OCI-LY7 (cell line): ENCODE data around the gene APLP2. TPM values are rescaled to one million over a fixed set of nuclear protein-coding genes. Genes with fewer than 3 reads are reported as not detected.

Experiments
- BruUV-seq: library from RNA; stranded (reverse); fragments of 400-500 nt; replicated peaks from 2 replicates; lab custom pipeline; 2021; lab: Mats Ljungman, UMichigan
- CTCF ChIA-PET: fragments of 300-600 bp; sonication (Branson Sonifier 250); formaldehyde crosslinking; loops from one replicate; lab custom pipeline; 2022; ENCODE audit warnings: antibody characterized with exemption; ENCODE audit not compliant: unreplicated experiment; lab: Charles Lee
- POLR2A ChIA-PET: fragments of 300-600 bp; sonication (Branson Sonifier 250); formaldehyde crosslinking; loops from one replicate; lab custom pipeline; 2022; ENCODE audit warnings: antibody characterized with exemption; lab: Charles Lee
- DNase-seq: peaks from one replicate; pipeline ENCODE4 v3.0.0-alpha.2; 2015; ENCODE audit warnings: low spot score
- H2AFZ ChIP-seq: fragments of 200-600 bp; sonication (generic), shearing (Covaris generic); 2 replicates; pipeline ENCODE4 v1.6.1; 2014; ENCODE audit warnings: mild to moderate bottlenecking, antibody characterized with exemption, low read length, moderate library complexity
- H3K27ac ChIP-seq: fragments of 200-600 bp; sonication (generic); 2 replicates; pipeline ENCODE4 v1.5.1; 2014; ENCODE audit warnings: mixed run types, low read depth, mild to moderate bottlenecking, moderate library complexity, low read length, inconsistent platforms; ENCODE audit not compliant: poor library complexity, severe bottlenecking
- H3K36me3 ChIP-seq: fragments of 200-600 bp; sonication (generic); 2 replicates; pipeline ENCODE4 v1.6.1; 2014; ENCODE audit warnings: mild to moderate bottlenecking, antibody characterized with exemption, low read length, moderate library complexity, mixed read lengths; ENCODE audit not compliant: insufficient read depth
- H3K4me1 ChIP-seq: fragments of 200-600 bp; sonication (generic); 2 replicates; pipeline ENCODE4 v1.5.1; 2014; ENCODE audit warnings: mild to moderate bottlenecking, low read length; ENCODE audit not compliant: insufficient read depth, poor library complexity, severe bottlenecking
- H3K4me2 ChIP-seq: fragments of 200-600 bp; sonication (generic); 2 replicates; pipeline ENCODE4 v1.6.1; 2014; ENCODE audit warnings: mild to moderate bottlenecking, low read length
- H3K4me3 ChIP-seq: fragments of 200-600 bp; sonication (generic); 2 replicates; pipeline ENCODE4 v1.5.1; 2014; ENCODE audit warnings: mild to moderate bottlenecking, low read depth, low read length; ENCODE audit not compliant: poor library complexity, severe bottlenecking
- H3K79me2 ChIP-seq: fragments of 200-600 bp; sonication (generic); 2 replicates; pipeline ENCODE4 v1.6.1; 2016; ENCODE audit warnings: low read depth, mild to moderate bottlenecking, low read length, moderate library complexity, mixed read lengths; ENCODE audit not compliant: insufficient read depth
- H3K9me2 ChIP-seq: fragments of 200-600 bp; sonication (generic); 2 replicates; pipeline ENCODE4 v1.6.1; 2016; ENCODE audit warnings: mild to moderate bottlenecking, low read length, mixed read lengths; ENCODE audit not compliant: insufficient read depth
- H3K9me3 ChIP-seq: fragments of 200-600 bp; sonication (generic); 2 replicates; pipeline ENCODE4 v1.6.1; 2014; ENCODE audit warnings: mild to moderate bottlenecking, mixed run types, low read length, mixed read lengths
- H4K20me1 ChIP-seq: fragments of 200-600 bp; sonication (generic); 2 replicates; pipeline ENCODE4 v1.6.1; 2014; ENCODE audit warnings: mild to moderate bottlenecking, antibody characterized with exemption, low read length, moderate library complexity, mixed read lengths; ENCODE audit not compliant: insufficient read depth
- CTCF ChIP-seq: fragments of 200-600 bp; sonication (generic); conservative IDR thresholded peaks from 2 replicates; pipeline ENCODE4 v1.5.1; 2014; ENCODE audit warnings: mild to moderate bottlenecking, antibody characterized with exemption, low read length, moderate library complexity, mixed read lengths
- EZH2phosphoT487 ChIP-seq: fragments of 200-600 bp; sonication (generic); IDR thresholded peaks from 2 replicates; pipeline ENCODE4 v1.6.1; 2018; ENCODE audit warnings: low read depth, borderline replicate concordance, mild to moderate bottlenecking, mixed run types, antibody characterized with exemption, low read length, moderate library complexity, mixed read lengths
- intact Hi-C: fragments of 100-400 bp; cut with micrococcal nuclease; formaldehyde crosslinking; loops from one replicate; pipeline ENCODE4 v1.10.0; 2022; ENCODE audit not compliant: unreplicated experiment
- total RNA-seq, 2 experiments: library from RNA; depleted of rRNA in 1 of 2; stranded (reverse); fragments of >200 nt in 1 of 2; shearing (Covaris generic) in 1 of 2; gene quantifications; 2 replicates each; pipeline ENCODE4 v1.2.3, GENCODE V29; 2014 to 2022

Gene APLP2
- total RNA-seq, 2 experiments from 2014 or later = 147 to 284 TPM

GRCh38 chr11:130178441-130179339, 109.0 kb downstream of the APLP2 start:
- intact Hi-C loops = no loop called here
- DNase-seq = peak; percentile 87
- Histone ChIP-seq H3K36me3 (peaks cover 41% of the 10 kb centered on the region), H3K79me2 (peaks cover 92% of the 10 kb centered on the region), H3K9me2 (no peaks in the 10 kb centered on the region), H4K20me1 (no peaks in the 10 kb centered on the region), H3K9me3 (peaks cover 15% of the 10 kb centered on the region; the same call in 1 of the 2 replicates), H3K4me3 (peak overlapping the region; percentile 64), H3K4me1 (peaks cover 88% of the 10 kb centered on the region), H2AFZ (no peak overlapping the region), H3K4me2 (peak overlapping the region; percentile 94), H3K27ac (peak overlapping the region; percentile 99)
- ChIA-PET POLR2A (interaction anchor here (0.6 to 5.9 kb wide), 15 partner anchors 8 to 246 kb away, joined by 3 to 74 read pairs (median 4); partner anchors contain the start of gene PRDM10), CTCF (interaction anchor here (0.6 kb wide), 1 partner anchor 143 kb away, joined by 3 read pairs; no protein-coding TSS in a partner anchor)
- BruUV-seq = no TSS peak
- TF ChIP-seq CTCF = no peak
- no peak for TF ChIP-seq EZH2phosphoT487

GRCh38 chr11:130179396-130180306, 110.0 kb downstream of the APLP2 start:
- H3K36me3 ChIP-seq = peaks cover 41% of the 10 kb centered on the region
- H3K27ac ChIP-seq = peak overlapping the region; percentile 99
- POLR2A ChIA-PET = interaction anchor here (0.7 to 5.9 kb wide), 12 partner anchors 9 to 232 kb away, joined by 3 to 74 read pairs (median 4); partner anchors contain the start of gene PRDM10
- H4K20me1 ChIP-seq = no peaks in the 10 kb centered on the region
- H3K9me3 ChIP-seq = peaks cover 6% of the 10 kb centered on the region; the same call in 1 of the 2 replicates
- peaks cover 91% of the 10 kb centered on the region for H3K4me1 ChIP-seq
- H3K4me3 ChIP-seq = peak overlapping the region; percentile 64
- H3K4me2 ChIP-seq = peak overlapping the region; percentile 94
- H3K9me2 ChIP-seq = no peaks in the 10 kb centered on the region
- no TSS peak for BruUV-seq
- peaks cover 92% of the 10 kb centered on the region for H3K79me2 ChIP-seq
- H2AFZ ChIP-seq = no peak overlapping the region
- intact Hi-C loops = loop anchor here (2.0 to 5.0 kb wide), 5 partner anchors 32 to 1452 kb away; partner anchors contain the start of gene PRDM10
- no peak for TF ChIP-seq CTCF
- TF ChIP-seq EZH2phosphoT487 = no peak
- DNase-seq = peak; percentile 76
- CTCF ChIA-PET = no interaction called here
